GM18867 (cell line): ENCODE results near the gene HSPA1B.
A peak's percentile ranks its signal among the peaks of the same experiment; 100 is the strongest.
"Not testable (repeated sequence)": the region's sequence is repeated elsewhere in the genome, so short reads cannot be mapped to it uniquely, and the experiment has no call there.

Experiments used
- ATAC-seq: cut with Tn5 transposase; IDR thresholded peaks from one replicate; pipeline ENCODE4 v1.9.1; 2021; ENCODE audit warnings: mild to moderate bottlenecking, moderate library complexity; ENCODE audit not compliant: unreplicated experiment

Gene HSPA1B

DNA sequence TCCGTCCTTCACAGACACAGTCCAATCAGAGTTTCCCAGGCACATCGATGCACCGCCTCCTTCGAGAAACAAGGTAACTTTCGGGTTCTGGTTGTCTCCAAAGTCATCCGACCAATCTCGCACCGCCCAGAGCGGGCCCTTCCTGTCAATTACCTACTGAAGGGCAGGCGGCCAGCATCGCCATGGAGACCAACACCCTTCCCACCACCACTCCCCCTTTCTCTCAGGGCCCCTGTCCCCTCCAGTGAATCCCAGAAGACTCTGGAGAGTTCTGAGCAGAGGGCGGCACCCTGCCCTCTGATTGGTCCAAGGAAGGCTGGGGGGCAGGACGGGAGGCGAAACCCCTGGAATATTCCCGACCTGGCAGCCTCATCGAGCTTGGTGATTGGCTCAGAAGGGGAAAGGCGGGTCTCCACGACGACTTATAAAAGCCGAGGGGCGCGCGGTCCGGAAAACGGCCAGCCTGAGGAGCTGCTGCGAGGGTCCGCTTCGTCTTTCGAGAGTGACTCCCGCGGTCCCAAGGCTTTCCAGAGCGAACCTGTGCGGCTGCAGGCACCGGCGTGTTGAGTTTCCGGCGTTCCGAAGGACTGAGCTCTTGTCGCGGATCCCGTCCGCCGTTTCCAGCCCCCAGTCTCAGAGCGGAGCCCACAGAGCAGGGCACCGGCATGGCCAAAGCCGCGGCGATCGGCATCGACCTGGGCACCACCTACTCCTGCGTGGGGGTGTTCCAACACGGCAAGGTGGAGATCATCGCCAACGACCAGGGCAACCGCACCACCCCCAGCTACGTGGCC lies at the start of gene HSPA1B:
Gene HSPA1B (plus strand): TSS at position 453 of the 794 bp plus-strand sequence. CDS start 213 bp downstream, at position 666.
- ATAC-seq: peak; percentile 68

DNA sequence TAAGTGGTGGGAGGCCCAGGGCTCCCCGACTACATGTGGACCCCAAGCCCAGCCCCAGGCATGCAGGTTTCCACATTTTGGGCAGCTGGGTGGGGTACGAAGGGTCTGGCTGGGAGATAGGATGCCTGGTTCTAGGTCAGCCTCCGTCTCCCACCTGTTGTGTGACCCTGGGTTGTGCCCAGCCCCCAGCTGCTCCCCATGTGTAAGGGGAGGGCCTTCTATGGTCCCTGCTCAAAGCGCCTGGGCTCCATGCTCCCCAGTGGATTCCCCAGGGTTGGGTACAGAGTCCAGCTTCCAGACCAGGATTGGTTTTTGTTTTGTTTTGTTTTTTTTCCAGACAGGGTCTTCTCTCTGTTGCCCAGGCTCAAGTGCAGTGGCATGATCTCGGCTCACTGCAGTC lies 49.3 kb upstream of the HSPA1B start:
- ATAC-seq: no peak

DNA sequence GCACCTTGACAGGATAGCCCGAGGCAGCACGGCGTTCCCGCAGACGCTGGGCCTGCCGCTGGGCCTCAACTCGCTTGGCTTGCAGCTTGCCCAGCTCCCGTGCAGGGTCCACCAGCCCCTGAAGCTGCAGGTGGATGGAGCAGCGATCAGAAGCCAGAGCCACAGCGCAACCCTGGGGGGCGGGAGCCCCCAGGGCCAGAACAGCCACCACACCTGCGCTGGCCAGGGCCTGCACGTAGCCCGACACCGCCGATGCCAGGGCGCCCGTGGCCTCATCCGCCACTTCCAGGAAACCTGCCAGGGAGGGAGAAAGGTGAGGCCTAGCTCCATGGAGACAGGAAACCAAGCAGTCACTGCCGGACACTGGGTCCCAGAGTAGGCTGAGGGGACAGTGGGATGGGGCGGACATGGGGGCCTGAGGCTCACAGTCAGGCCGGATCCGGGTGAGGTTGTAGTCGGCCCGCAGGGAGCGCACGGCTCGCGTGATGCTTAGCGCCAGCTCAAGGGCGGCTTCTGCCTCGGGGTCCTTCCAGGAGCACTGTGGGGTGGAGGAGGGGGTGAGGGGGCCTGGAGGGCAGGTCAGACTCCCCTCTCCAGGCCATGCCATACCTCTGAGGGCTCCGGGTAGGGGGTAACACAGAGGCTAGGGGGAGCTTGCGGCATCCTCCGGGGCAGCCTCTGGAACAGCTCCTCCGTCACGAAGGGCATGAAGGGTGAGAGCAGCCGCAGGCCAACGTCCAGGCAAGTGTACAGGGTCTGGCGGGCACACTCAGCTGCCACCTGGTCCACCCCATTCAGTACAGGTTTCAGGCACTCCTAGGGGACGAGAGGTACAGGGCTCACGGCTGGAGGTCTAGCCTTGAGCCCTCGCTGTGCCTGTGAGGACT lies 48.3 kb upstream of the HSPA1B start:
- ATAC-seq: no peak

DNA sequence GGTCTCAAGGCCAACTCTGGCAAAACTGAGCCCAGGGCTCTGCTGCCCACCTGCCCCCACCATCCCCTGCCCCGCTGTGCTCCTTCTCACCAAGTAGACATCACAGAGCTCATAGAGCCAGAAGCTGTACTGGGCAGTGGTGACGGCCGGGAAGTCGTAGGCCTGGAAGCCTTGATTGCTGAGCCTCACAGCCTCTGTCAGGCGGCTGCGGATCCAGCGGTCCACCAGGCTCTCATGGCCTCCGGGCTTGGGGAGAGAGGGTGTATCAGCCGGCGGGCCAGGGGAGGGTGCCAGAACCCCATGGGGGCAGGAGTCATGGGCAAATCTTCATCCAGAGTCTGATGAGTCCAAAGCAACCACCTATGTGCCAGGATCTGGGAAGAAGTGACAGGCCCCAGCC lies 47.6 kb upstream of the HSPA1B start:
- no peak for ATAC-seq

DNA sequence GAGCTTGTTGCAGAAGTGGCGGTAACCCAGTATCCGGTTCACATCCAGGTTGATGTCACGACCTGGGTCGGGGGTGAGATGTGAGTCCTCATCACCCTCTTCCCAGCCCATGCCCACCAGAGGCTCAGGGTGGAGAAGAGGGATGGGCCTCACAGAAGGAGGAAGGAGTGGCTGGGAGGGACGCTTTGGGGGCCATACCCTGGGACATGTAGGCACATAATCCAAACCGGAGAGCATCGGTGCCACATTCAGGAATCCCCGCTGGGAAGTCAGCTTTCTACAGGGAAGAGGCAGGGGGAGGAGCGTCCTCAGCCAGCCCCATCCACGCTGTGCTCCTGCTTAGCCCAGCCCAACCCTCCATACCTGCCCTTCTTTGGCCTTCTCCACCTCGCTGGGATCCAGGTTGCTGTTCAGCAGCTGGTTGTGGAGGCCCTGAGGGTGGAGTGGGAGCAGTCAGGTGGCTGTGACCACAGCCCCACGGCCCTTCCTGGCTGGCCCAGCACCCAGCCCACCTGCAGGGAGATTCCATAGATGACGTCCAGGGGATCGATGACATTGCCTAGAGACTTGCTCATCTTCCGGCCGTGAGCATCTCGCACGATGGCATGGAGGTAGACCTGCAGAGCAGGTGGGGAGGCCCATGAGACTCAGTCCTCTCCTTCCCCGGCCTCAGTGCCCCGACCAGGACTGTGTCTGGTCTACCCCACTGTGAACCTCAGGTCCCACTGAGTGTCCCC lies 46.9 kb upstream of the HSPA1B start:
- no peak for ATAC-seq

DNA sequence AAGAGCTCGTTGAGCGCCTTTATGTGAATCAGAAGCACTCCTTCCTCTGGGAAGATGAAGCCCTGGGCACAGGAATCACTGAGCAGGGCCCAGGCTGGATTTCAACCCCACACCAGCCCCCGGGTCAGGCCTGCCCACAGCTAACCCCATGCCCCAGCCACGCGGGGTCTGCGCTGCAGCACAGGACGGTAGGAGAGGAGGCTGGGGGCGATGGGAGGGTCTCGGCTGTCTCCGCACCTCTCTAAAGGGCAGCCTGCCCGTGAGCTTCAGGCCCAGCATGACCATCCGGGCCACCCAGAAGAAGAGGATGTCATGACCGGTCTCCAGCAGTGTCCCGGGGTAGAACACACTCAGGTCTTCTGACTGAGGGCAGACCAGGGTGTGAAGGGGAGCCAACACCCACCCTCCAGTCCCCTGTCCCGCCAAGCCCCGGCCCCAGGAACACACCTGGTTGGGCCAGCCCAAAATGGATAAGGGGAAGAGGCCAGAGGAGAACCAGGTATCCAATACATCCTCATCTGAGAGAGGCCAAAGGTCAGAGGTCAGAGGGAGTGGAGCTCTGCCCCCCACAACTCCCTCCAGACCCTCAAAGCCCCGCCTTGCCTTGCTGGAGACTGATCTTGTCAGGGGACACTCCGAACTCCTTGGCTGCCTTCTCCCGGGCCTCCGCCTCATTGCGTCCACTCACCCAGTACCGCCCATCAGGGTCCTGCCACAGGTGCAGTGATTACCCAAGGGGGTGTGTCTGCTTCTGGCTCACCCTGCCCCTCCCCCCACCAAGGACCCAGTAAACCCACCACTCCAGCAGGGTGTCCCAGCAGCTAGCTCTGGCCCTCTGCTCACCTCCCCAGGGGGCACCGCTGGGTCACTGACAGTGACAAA lies 46.1 kb upstream of the HSPA1B start:
- ATAC-seq: no peak

DNA sequence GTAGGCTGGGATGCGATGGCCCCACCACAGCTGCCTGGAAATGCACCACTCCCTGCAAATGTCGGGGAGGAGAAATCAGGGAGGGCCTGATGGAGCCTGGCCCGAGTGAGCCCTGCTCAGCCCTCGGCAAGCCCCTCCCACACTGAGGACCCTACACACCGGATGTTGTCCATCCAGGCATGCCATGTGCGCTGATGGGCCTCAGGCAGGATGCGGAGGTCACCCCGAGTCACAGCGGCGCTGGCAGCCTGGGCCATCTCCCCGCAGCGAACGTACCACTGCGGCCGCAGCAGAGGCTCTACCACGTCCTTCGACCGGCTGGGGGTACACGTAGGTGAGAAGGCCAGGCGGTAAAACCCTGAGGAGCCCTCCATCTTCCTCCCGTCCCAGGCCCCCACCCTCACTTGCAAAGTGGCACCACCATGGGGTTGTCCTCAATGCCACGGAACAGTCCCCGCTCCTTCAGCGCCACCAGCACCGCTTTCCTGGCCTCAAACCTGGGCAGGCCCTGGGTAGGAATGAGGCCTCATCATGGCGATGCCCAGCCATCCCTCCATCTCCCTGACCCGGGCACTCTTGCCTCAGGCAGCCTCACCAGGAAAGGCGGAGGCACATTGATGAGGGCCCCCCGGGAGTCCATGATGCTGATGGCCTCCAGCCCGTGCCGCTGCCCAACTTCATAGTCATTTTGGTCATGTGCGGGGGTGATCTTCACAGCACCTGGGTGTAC lies 45.2 kb upstream of the HSPA1B start:
- ATAC-seq: no peak

DNA sequence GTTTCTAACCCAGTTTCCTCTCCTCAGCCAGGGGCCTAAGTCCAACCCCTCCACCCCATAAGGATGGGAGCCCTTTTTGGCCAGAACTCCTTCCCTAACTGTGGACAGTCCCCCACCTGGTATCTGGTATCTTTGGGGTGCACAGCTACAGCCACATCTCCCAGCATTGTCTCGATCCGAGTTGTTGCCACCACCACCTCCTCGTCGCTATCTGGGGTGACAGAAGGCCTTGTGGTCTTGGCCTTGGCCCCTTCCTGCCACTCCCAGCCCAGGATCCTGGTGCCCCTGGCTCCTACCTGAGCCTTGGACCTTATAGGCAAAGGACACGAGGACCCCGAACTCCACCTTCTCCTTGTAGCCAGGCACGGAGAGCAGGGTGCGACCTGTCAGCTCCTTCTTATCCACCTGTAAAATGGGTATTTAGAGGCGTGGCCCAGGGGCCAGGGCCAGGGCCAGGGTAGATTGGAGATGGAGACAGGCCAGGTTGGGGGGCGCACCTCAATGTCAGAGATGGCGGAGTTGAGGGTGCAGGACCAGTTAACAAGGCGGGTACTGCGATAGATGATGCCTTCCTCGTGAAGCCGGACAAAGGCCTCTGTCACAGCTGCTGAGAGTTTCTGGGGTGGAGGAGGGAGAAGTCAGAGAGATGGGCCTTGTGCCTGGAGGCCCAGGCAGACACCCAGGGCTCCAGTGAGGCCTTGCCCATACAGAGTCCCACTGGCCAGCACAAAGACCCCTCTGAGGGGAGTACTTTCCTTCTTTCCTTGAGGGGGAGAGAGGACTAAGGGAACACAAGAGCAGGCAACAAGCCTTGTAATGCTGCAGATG lies 43.2 kb upstream of the HSPA1B start:
- no peak for ATAC-seq

DNA sequence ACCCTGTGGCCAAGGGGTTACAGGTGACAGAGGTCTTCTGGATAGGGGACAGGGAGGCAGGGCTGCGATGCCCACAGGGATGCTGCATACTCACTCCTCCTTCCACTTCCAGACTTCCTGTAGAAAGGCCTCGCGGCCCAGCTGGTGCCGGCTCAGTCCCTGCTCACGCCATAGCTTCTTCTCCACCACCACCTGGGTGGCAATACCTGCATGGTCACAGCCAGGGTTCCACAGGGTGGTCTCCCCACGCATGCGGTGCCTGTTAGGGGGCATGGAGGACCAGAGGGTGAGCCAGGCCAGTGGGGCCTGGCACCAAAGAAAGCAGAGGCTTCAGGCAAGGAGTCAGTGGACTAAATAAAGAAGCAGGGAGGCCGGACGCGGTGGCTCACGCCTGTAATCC lies 42.1 kb upstream of the HSPA1B start:
- no peak for ATAC-seq

DNA sequence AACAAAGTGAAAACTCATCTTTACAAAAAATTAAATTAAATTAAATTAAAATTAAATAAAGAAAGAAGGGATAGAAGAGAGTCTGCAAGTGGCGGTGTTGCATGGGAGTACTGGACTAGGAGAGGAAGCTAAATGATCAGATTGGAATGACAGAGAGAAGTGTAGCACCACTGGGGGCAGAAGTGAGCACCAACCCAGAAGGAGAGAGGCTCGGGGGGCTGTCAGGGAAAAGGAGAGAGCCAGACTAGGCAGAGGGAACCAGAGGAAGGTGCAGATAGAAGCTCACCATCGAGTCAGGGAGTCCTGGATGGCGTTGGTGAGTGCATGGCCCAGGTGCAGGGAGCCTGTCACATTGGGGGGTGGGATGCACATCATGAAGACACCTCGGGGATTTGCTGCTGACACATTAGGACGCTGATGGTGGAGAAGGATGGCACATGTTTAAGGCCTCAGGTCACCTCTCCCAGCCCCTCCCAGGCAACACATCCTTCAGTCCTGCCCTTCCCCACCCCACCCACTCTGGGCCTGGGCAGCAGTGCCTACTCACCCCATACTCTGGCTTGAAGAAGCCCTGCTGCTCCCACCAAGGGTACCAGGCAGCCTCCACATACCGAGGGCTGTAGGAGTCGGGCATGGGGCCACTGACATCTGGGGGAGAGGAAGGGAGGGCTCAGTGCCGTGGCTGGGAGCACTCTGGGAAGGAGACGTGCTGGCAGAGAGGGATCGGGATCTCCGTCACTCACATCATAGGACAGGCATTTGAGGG lies 36.0 kb upstream of the HSPA1B start:
- no peak for ATAC-seq

DNA sequence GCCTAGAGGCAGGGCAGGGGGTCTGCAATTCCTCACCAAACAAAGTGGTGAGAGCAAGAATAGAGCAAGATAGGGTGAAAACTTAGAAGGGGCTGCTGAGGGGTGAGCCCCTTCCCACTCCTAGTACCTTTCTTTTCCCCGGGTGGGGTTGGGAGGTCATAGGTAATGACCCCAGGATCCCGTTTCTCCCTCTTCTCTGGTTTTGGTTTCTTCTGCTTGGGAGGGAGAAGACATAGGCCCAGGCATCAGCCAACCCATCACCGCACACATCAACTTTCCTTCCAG lies 35.5 kb upstream of the HSPA1B start:
- ATAC-seq: no peak

DNA sequence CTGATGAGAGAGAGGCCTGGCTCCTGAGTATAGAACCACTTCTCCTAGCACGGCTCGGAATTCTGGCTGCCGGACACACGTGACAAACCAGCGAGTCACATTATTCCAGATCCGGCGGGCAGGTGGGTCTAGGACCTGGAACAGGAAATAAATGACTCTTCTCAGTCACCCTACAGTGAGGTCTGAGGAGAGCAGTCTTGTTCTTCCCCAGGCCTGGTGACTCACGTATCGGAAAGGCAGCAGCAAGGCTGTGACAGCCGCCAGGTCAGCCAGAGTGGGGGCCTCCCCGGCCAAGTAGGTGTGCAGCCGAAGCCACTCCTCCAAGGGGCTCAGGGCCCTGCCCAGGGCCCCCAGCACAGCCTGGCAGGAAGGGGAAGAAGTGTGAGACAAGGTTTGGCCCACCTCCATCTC lies 34.8 kb upstream of the HSPA1B start:
- ATAC-seq: no peak

DNA sequence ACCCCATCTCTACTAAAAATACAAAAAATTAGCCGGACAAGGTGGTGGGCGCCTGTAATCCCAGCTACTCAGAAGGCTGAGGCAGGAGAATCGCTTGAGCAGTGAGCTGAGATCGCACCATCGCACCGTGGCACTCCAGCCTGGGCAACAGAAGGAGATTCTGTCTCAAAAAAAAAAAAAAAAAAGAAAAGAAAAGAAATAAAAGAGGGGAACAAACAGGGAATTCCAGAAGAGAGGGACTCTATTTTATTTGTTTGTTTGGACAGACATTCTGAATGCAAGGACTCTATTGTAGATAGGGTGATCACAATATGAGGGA lies 33.7 kb upstream of the HSPA1B start:
- ATAC-seq: not testable (repeated sequence)

DNA sequence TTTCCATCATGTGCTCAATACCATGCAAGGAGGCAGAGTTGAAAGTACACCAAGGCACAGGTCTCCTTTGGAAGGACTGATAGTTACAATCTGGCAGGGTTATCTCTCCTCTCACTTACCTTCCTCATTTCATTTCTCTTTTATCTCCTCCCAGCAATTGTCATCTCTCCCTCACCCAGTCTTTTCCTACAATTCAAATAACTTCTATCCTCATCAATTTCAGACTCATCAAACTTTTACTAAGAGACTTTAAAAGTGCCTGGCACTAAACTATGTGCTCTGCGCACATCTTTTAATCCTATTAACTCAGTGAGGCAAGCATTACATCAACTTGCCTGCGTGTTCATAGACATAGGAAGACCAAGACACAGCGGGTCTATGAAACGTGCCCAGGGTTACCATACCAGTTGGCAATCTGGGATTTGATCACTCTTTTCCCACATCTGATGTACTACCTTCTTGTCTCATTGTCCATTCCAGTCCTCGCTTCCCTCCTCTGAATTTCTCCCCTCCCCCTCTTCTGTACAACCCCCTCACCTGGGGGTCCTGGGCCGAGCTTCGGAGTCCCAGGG lies 33.2 kb upstream of the HSPA1B start:
- ATAC-seq: no peak

DNA sequence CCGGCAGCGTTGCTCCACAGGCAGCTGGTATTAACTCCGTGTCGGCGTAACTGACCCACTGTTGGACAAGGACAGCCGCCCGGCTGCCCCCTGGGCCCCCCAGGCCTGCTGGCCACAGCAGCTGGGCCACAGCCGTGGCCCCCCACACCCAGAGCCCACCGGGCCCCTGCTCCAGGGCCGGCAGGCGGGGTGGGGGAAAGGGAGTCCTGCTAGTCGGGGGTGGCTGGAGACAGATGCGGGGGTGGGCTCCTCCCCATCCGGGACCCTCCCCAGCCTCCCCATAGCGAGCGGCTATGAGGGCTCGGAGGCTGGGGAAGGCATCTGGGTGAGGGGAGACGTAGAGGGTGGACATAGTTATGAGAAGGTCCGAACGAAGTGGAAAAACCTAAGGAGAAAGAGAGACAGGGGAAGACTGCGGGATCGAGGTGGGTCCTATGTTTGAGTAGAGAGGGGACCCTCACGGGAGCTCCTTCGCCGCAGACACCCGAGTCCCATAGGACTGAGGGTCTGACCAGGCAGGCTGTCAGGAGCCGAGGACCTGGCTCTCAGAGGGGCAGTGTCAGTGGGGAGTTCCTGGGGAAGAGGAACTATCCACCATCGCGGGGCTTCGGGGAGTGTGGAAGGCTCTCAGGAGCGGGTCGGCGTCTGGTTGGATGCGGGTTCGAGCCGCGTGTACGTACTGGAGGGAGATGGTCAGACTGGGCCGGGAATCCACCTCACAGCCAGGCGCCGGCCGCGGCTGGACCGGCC lies 32.5 kb upstream of the HSPA1B start:
- peak; percentile 17 for ATAC-seq

DNA sequence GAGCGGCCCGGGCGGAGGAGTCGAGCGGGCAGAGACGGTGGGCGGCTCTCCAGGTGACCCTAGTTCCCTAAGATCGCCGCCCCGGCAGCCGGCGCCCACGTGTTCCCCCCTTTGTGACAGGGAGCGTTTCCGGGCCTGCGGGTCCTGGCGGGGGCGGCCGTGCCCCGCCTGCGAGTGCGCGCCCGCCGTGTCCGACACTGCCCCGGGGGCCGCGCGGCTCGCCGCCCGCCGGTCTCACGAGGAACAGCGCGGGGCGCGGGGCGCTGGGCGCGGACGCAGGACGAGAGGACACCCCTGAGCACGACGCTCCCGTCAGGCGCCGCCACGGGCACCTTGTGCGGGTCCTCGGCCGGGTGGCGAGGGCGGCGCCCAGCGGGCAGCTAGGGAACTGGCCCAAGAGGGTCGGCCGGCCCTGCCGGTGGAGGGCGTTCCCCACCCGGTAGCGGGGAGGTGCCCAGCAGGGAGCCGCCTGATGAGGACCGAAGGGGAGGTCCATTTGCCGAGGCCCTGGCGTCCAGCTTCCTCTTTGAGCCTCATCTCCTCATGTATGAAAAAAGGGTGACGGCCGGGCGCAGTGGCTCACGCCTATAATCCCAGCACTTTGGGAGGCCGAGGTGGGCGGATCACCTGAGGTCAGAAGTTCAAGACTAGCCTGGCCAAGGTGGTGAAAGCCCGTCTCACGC lies 31.8 kb upstream of the HSPA1B start, which contains the start of gene VARS1:
Gene VARS1 (minus strand): TSS at position 137 of the 683 bp plus-strand sequence. CDS start 535 bp downstream, outside the sequence.
- ATAC-seq: peak; percentile 77

DNA sequence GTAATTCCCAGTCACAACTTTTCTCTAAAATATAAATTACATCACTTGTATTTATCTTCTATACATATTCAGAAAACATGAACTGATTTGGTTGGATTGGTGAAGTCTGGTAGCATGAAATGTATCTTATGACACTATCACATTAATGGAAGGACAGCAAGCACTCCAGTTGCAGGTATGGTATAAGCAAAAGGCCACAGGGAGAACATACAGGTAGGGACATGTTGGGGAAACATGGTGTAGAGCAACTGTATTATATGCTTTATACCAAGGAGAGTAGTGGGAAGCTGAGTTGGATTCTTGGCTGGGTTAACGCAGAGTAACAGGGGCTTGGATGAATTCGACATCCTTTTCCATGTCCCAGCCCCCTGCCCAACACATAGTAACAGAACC lies 30.5 kb upstream of the HSPA1B start:
- no peak for ATAC-seq
